OCI-LY7 (cell line): ENCODE data around the gene ANKRD44. TPM values are rescaled to one million over a fixed set of nuclear protein-coding genes. Genes with fewer than 3 reads are reported as not detected.

Experiments used
- BruUV-seq: library from RNA; stranded (reverse); fragments of 400-500 nt; replicated peaks from 2 replicates; lab custom pipeline; 2021; lab: Mats Ljungman, UMichigan
- CTCF ChIA-PET: fragments of 300-600 bp; sonication (Branson Sonifier 250); formaldehyde crosslinking; loops from one replicate; lab custom pipeline; 2022; ENCODE audit warnings: antibody characterized with exemption; ENCODE audit not compliant: unreplicated experiment; lab: Charles Lee
- POLR2A ChIA-PET: fragments of 300-600 bp; sonication (Branson Sonifier 250); formaldehyde crosslinking; loops from one replicate; lab custom pipeline; 2022; ENCODE audit warnings: antibody characterized with exemption; lab: Charles Lee
- DNase-seq: peaks from one replicate; pipeline ENCODE4 v3.0.0-alpha.2; 2015; ENCODE audit warnings: low spot score
- H2AFZ ChIP-seq: fragments of 200-600 bp; sonication (generic), shearing (Covaris generic); 2 replicates; pipeline ENCODE4 v1.6.1; 2014; ENCODE audit warnings: mild to moderate bottlenecking, antibody characterized with exemption, low read length, moderate library complexity
- H3K27ac ChIP-seq: fragments of 200-600 bp; sonication (generic); 2 replicates; pipeline ENCODE4 v1.5.1; 2014; ENCODE audit warnings: mixed run types, low read depth, mild to moderate bottlenecking, moderate library complexity, low read length, inconsistent platforms; ENCODE audit not compliant: poor library complexity, severe bottlenecking
- H3K36me3 ChIP-seq: fragments of 200-600 bp; sonication (generic); 2 replicates; pipeline ENCODE4 v1.6.1; 2014; ENCODE audit warnings: mild to moderate bottlenecking, antibody characterized with exemption, low read length, moderate library complexity, mixed read lengths; ENCODE audit not compliant: insufficient read depth
- H3K4me1 ChIP-seq: fragments of 200-600 bp; sonication (generic); 2 replicates; pipeline ENCODE4 v1.5.1; 2014; ENCODE audit warnings: mild to moderate bottlenecking, low read length; ENCODE audit not compliant: insufficient read depth, poor library complexity, severe bottlenecking
- H3K4me2 ChIP-seq: fragments of 200-600 bp; sonication (generic); 2 replicates; pipeline ENCODE4 v1.6.1; 2014; ENCODE audit warnings: mild to moderate bottlenecking, low read length
- H3K4me3 ChIP-seq: fragments of 200-600 bp; sonication (generic); 2 replicates; pipeline ENCODE4 v1.5.1; 2014; ENCODE audit warnings: mild to moderate bottlenecking, low read depth, low read length; ENCODE audit not compliant: poor library complexity, severe bottlenecking
- H3K79me2 ChIP-seq: fragments of 200-600 bp; sonication (generic); 2 replicates; pipeline ENCODE4 v1.6.1; 2016; ENCODE audit warnings: low read depth, mild to moderate bottlenecking, low read length, moderate library complexity, mixed read lengths; ENCODE audit not compliant: insufficient read depth
- H3K9me2 ChIP-seq: fragments of 200-600 bp; sonication (generic); 2 replicates; pipeline ENCODE4 v1.6.1; 2016; ENCODE audit warnings: mild to moderate bottlenecking, low read length, mixed read lengths; ENCODE audit not compliant: insufficient read depth
- H3K9me3 ChIP-seq: fragments of 200-600 bp; sonication (generic); 2 replicates; pipeline ENCODE4 v1.6.1; 2014; ENCODE audit warnings: mild to moderate bottlenecking, mixed run types, low read length, mixed read lengths
- H4K20me1 ChIP-seq: fragments of 200-600 bp; sonication (generic); 2 replicates; pipeline ENCODE4 v1.6.1; 2014; ENCODE audit warnings: mild to moderate bottlenecking, antibody characterized with exemption, low read length, moderate library complexity, mixed read lengths; ENCODE audit not compliant: insufficient read depth
- CTCF ChIP-seq: fragments of 200-600 bp; sonication (generic); conservative IDR thresholded peaks from 2 replicates; pipeline ENCODE4 v1.5.1; 2014; ENCODE audit warnings: mild to moderate bottlenecking, antibody characterized with exemption, low read length, moderate library complexity, mixed read lengths
- EZH2phosphoT487 ChIP-seq: fragments of 200-600 bp; sonication (generic); IDR thresholded peaks from 2 replicates; pipeline ENCODE4 v1.6.1; 2018; ENCODE audit warnings: low read depth, borderline replicate concordance, mild to moderate bottlenecking, mixed run types, antibody characterized with exemption, low read length, moderate library complexity, mixed read lengths
- intact Hi-C: fragments of 100-400 bp; cut with micrococcal nuclease; formaldehyde crosslinking; loops from one replicate; pipeline ENCODE4 v1.10.0; 2022; ENCODE audit not compliant: unreplicated experiment
- total RNA-seq, 2 experiments: library from RNA; depleted of rRNA in 1 of 2; stranded (reverse); fragments of >200 nt in 1 of 2; shearing (Covaris generic) in 1 of 2; gene quantifications; 2 replicates each; pipeline ENCODE4 v1.2.3, GENCODE V29; 2014 to 2022

Gene ANKRD44
- total RNA-seq, 2 experiments from 2014 or later: 69.4 to 73.7 TPM

- no peak overlapping the region for H2AFZ ChIP-seq
- intact Hi-C loops: no loop called here
- H3K4me2 ChIP-seq: no peak overlapping the region
- ChIA-PET CTCF (no interaction called here), POLR2A (interaction anchor here (0.6 to 1.6 kb wide), 3 partner anchors 9 to 22 kb away, joined by 4 read pairs; no protein-coding TSS in a partner anchor)
- peaks cover 52% of the 10 kb centered on the region for H3K4me1 ChIP-seq
- TF ChIP-seq EZH2phosphoT487 (no peak), CTCF (no peak)
- no peaks in the 10 kb centered on the region for H4K20me1 ChIP-seq
- no peak overlapping the region for H3K4me3 ChIP-seq
- peaks cover 4% of the 10 kb centered on the region; the same call in 1 of the 2 replicates for H3K9me3 ChIP-seq
- no peak overlapping the region for H3K27ac ChIP-seq
- peaks cover 1% of the 10 kb centered on the region for H3K36me3 ChIP-seq
- DNase-seq: no peak
- BruUV-seq: no TSS peak
- peaks cover 34% of the 10 kb centered on the region; the same call in 1 of the 2 replicates for H3K79me2 ChIP-seq
- no peaks in the 10 kb centered on the region for H3K9me2 ChIP-seq
These were observed 148.8 kb downstream of the ANKRD44 start for GRCh38 chr2:197161774-197162173.

- intact Hi-C loops: loop anchor here (10.0 kb wide), 1 partner anchor 1505 kb away; the partner anchor contains the start of gene SLC39A10
- H3K4me1 ChIP-seq: peaks cover 62% of the 10 kb centered on the region
- H2AFZ ChIP-seq: no peak overlapping the region; the same call in 1 of the 2 replicates
These were observed 150.8 kb downstream of the ANKRD44 start for GRCh38 chr2:197159661-197160211.

More at GRCh38 chr2:197159661-197160211, 150.8 kb downstream of the ANKRD44 start:
- Histone ChIP-seq H4K20me1 (no peaks in the 10 kb centered on the region), H3K79me2 (peaks cover 53% of the 10 kb centered on the region; the same call in 1 of the 2 replicates), H3K4me3 (no peak overlapping the region), H3K36me3 (peaks cover 18% of the 10 kb centered on the region), H3K4me2 (peak overlapping the region; percentile 81), H3K27ac (peak overlapping the region; percentile 67), H3K9me3 (peaks cover 20% of the 10 kb centered on the region), H3K9me2 (no peaks in the 10 kb centered on the region)
- no peak for TF ChIP-seq EZH2phosphoT487
- no peak for TF ChIP-seq CTCF
- CTCF ChIA-PET: no interaction called here
- no peak for DNase-seq
- POLR2A ChIA-PET: interaction anchor here (0.6 to 1.9 kb wide), 8 partner anchors 15 to 343 kb away, joined by 3 to 10 read pairs (median 4); no protein-coding TSS in a partner anchor
- BruUV-seq: no TSS peak
